Smooth muscle cell (in vitro differentiated cells): ENCODE measurements around the gene INPP5J. TPM values are rescaled to one million over a fixed set of nuclear protein-coding genes. Genes with fewer than 3 reads are reported as not detected.
A peak's percentile ranks its signal among the peaks of the same experiment; 100 is the strongest.

ENCODE experiments used
- DNase-seq: peaks from one replicate; lab custom pipeline; 2025; ENCODE audit not compliant: unreplicated experiment; lab: John Stamatoyannopoulos, UW
- H2AFZ ChIP-seq: fragments of 200-600 bp; sonication (generic); 2 replicates; pipeline ENCODE4 v1.6.0; 2016; ENCODE audit warnings: antibody characterized with exemption, low read depth, mild to moderate bottlenecking
- H3F3A ChIP-seq: fragments of 200-600 bp; sonication (generic); 2 replicates; pipeline ENCODE4 v1.6.0; 2017; ENCODE audit warnings: antibody characterized with exemption, low read depth
- H3K27ac ChIP-seq: fragments of 200-600 bp; sonication (generic); 2 replicates; pipeline ENCODE4 v1.5.1; 2016; ENCODE audit warnings: low read depth, mild to moderate bottlenecking
- H3K27me3 ChIP-seq: fragments of 200-600 bp; sonication (generic); 2 replicates; pipeline ENCODE4 v1.6.1; 2016; ENCODE audit warnings: low read depth, mild to moderate bottlenecking
- H3K36me3 ChIP-seq: fragments of 200-600 bp; sonication (generic); 2 replicates; pipeline ENCODE4 v1.5.1; 2016; ENCODE audit warnings: low read depth
- H3K4me1 ChIP-seq: fragments of 200-600 bp; sonication (generic); 2 replicates; pipeline ENCODE4 v1.5.1; 2016; ENCODE audit warnings: low read depth
- H3K4me2 ChIP-seq: fragments of 200-600 bp; sonication (generic); 2 replicates; pipeline ENCODE4 v1.6.0; 2016; ENCODE audit warnings: mild to moderate bottlenecking
- H3K4me3 ChIP-seq: fragments of 200-600 bp; sonication (generic); 2 replicates; pipeline ENCODE4 v1.5.1; 2016; ENCODE audit warnings: mild to moderate bottlenecking
- H3K79me2 ChIP-seq: fragments of 200-600 bp; sonication (generic); 2 replicates; pipeline ENCODE4 v1.6.0; 2016; ENCODE audit warnings: low read depth, mild to moderate bottlenecking
- H3K9ac ChIP-seq: fragments of 200-600 bp; sonication (generic); 2 replicates; pipeline ENCODE4 v1.6.0; 2016; ENCODE audit warnings: low read depth
- H3K9me3 ChIP-seq: fragments of 200-600 bp; sonication (generic); replicated peaks from 2 replicates; pipeline ENCODE4 v1.5.1; 2016; ENCODE audit warnings: low read depth
- H4K20me1 ChIP-seq: fragments of 200-600 bp; sonication (generic); 2 replicates; pipeline ENCODE4 v1.6.0; 2016; ENCODE audit warnings: low read depth
- CTCF ChIP-seq: fragments of 200-600 bp; sonication (generic); IDR thresholded peaks from 2 replicates; pipeline ENCODE4 v1.5.1; 2017; ENCODE audit warnings: borderline replicate concordance, mild to moderate bottlenecking, antibody characterized with exemption; ENCODE audit not compliant: insufficient read depth, poor library complexity, severe bottlenecking
- WGBS: methylation state at CpG from one replicate; pipeline ENCODE4 v1.1.7; 2016; ENCODE audit warnings: low lambda C conversion rate; 5-methylcytosine and 5-hydroxymethylcytosine counted together
- polyA plus RNA-seq: library from polyadenylated mRNA; unstranded; fragments of >200 nt; fragmentation: Nextera tagmentation; extraction: Ambion mirVana; gene quantifications from 2 replicates; pipeline ENCODE4 v1.2.1, GENCODE V29; 2016
- total RNA-seq: library from RNA; depleted of rRNA; stranded (reverse); fragments of >200 nt; gene quantifications from 2 replicates; pipeline ENCODE4 v1.2.3, GENCODE V29; 2014

Gene INPP5J
- total and polyA plus RNA-seq, 2 experiments from 2014 or later, result 0.66 to 1.2 TPM

GRCh38 chr22:31080848-31081649, 41.7 kb upstream of the INPP5J start, which contains the start of gene SMTN:
Gene SMTN (plus strand): TSS chr22:31081318. CDS start chr22:31083259, 1,941 bp downstream.
- H3K36me3 ChIP-seq, result no peaks in the 10 kb centered on the region
- peaks cover 17% of the 10 kb centered on the region for H3F3A ChIP-seq
- no peaks in the 10 kb centered on the region for H3K9me3 ChIP-seq
- peak within 1 kb of the TSS; percentile 91 for H3K4me2 ChIP-seq
- H3K9ac ChIP-seq, result peak within 1 kb of the TSS; percentile 95
- peak within 1 kb of the TSS; percentile 73 for H3K4me3 ChIP-seq
- peak; percentile 77 for DNase-seq
- TF ChIP-seq CTCF, result no peak
- H3K4me1 ChIP-seq, result peaks cover 28% of the 10 kb centered on the region
- H3K27me3 ChIP-seq, result no peaks in the 10 kb centered on the region
- peaks cover 26% of the 10 kb centered on the region for H4K20me1 ChIP-seq
- 1% methylated on average over 51 of the region's 63 CpGs for WGBS
- peak within 1 kb of the TSS; percentile 90 for H3K27ac ChIP-seq
- H2AFZ ChIP-seq, result peak within 1 kb of the TSS; percentile 61
- peaks cover 31% of the 10 kb centered on the region for H3K79me2 ChIP-seq

GRCh38 chr22:31081963-31082605, 40.7 kb upstream of the INPP5J start:
- no peaks in the 10 kb centered on the region for H3K27me3 ChIP-seq
- peaks cover 37% of the 10 kb centered on the region for H3K79me2 ChIP-seq
- no peak for DNase-seq
- H3K9ac ChIP-seq, result peak overlapping the region; percentile 95
- H4K20me1 ChIP-seq, result peaks cover 36% of the 10 kb centered on the region
- no peaks in the 10 kb centered on the region for H3K9me3 ChIP-seq
- 44% methylated on average over 6 of the region's 6 CpGs for WGBS
- no peak overlapping the region for H2AFZ ChIP-seq
- H3K27ac ChIP-seq, result peak overlapping the region; percentile 90
- H3K4me2 ChIP-seq, result peak overlapping the region; percentile 91
- H3F3A ChIP-seq, result peaks cover 17% of the 10 kb centered on the region
- TF ChIP-seq CTCF, result no peak
- no peaks in the 10 kb centered on the region for H3K36me3 ChIP-seq
- peaks cover 28% of the 10 kb centered on the region for H3K4me1 ChIP-seq
- H3K4me3 ChIP-seq, result peak overlapping the region; percentile 73

GRCh38 chr22:31082606-31083376, 40.0 kb upstream of the INPP5J start:
- peaks cover 37% of the 10 kb centered on the region for H3K79me2 ChIP-seq
- H3K4me3 ChIP-seq, result peak overlapping the region; percentile 73
- no peak for DNase-seq
- WGBS, result 80% methylated on average over 11 of the region's 11 CpGs
- H3F3A ChIP-seq, result peaks cover 17% of the 10 kb centered on the region
- peak overlapping the region; percentile 91 for H3K4me2 ChIP-seq
- peaks cover 28% of the 10 kb centered on the region for H3K4me1 ChIP-seq
- no peak overlapping the region for H2AFZ ChIP-seq
- peak overlapping the region; percentile 95 for H3K9ac ChIP-seq
- H4K20me1 ChIP-seq, result peaks cover 44% of the 10 kb centered on the region
- no peaks in the 10 kb centered on the region for H3K36me3 ChIP-seq
- peak; percentile 62 for TF ChIP-seq CTCF
- no peaks in the 10 kb centered on the region for H3K9me3 ChIP-seq
- H3K27me3 ChIP-seq, result no peaks in the 10 kb centered on the region
- H3K27ac ChIP-seq, result peak overlapping the region; percentile 90
